Limb (tissue), 2 donors: ENCODE results near the gene CACNG3.
"Not testable (repeated sequence)": the region's sequence is repeated elsewhere in the genome, so short reads cannot be mapped to it uniquely, and the experiment has no call there.

Source experiments
- DNase-seq, 2 donors: peaks; one replicate each; pipeline ENCODE4 v3.0.0-alpha.2; 2016; ENCODE audit errors: extremely low spot score in 2 of 2

Gene CACNG3

DNA sequence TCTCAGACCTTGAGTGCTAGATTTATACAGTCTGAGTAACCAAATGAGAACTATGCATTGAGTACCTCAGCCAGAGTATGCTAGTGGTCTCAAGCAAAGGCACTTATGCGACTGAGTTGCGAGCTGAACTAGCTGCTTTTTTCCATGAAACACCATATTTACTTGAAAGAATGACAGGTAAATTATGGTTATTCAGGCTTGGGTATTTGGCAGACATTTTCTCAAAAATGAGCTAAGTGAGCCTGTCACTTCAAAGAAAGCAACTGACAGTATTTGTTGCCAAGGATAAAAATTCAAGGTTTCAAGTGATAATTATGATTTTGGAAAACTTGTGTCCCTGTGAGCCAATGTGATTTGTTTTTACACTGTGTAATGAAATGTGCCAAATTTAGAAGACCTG is 19.3 kb downstream of the CACNG3 start:
- no peak for DNase-seq

DNA sequence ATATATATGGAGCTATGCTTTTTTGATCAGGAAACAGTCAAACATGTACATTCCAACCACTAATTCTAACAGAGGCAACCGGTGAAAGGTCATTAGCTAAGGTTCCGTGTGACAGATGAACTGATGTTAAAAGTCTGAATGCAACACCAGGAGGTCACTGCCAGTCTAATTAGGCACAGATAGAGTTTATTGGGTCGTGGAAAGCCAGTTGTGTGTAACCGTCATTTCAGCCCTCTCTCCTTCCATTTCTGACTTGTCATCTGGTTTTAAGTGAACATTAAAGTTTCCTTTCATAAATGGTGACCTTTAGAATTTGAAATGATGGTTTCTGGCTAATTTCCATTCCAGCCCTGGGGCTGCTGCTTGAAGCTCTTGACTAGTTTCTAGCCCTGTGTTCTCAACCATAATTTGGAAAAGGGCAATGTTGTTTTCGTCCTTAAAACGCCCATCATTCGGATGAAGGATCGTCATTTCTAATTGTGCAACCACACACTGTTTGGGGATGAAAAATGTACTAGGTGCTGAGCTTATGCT is 23.9 kb downstream of the CACNG3 start:
- no peak for DNase-seq

DNA sequence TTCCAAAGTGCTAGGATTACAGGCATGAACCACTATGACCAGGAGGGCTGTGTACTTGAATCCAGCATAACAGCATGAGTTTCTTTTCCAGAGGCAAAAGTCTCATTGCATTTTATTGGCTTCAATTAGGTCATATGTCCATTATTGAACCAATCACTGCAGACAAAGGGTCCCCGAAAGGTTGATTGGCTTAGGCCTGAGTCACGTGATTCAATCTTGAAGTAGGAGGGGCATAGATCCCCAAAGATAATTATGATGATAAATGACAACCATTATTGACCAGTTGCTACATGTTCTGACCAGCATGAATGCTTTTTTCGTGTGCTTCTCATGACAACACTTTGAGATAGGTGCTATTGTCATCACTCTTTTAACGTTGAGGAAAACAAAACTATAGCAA is 25.3 kb downstream of the CACNG3 start:
- DNase-seq, result no peak

GRCh38 chr16:24282141-24282540 is 26.0 kb downstream of the CACNG3 start:
- DNase-seq, result no peak

DNA sequence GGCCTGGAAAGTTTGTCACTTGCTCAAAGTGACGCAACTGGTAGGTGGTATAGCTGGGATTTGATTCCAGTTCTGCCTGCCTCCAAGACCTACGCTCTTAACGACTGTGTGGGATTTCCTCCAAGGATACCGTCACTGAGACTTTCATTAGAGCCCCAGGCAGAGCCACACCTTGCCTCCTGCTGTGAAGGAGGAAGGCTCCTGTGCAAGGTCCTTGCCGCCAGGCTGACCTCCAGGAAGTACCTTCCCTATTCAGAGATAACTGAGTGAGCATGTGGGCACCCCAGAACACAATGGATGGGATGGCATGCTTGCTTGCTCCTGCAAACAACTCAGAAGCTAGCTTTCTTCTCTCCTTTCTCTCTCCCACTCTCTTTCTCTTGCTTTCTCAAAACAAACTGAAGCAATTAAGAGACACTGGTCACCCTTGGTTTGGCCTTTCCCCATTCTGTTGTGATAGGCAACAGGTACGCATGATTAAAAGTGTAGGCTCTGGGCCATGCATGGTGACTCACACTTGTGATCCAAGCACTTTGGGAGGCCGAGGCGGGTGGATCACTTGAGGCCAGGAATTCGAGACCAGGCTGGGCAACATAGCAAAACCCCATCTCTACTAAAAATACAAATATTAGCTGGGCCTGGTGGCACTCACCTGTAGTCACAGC is 30.7 kb downstream of the CACNG3 start:
- DNase-seq, result no peak

DNA sequence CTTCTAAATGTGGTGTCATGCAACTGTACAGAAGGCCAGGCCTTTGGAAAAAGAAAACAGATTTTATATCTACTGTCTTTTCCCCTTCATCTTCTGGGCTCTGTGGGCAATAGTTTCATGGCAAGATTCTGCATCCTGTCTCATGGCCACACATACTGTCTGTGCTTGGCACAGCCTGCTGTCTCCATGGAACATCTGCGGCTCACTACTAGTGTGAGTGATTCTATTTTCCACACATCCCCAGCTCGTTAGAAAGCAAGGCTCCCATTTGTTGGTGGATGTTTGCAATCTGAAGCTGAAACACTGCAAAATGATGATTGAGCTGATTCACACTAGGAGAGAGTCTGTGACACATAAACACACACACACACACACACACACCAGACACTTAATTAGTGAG is 32.4 kb downstream of the CACNG3 start:
- DNase-seq, result no peak

GRCh38 chr16:24289166-24289700 is 33.1 kb downstream of the CACNG3 start:
- DNase-seq, result no peak

- no peak for DNase-seq
These were observed 35.8 kb downstream of the CACNG3 start for GRCh38 chr16:24291932-24292331.

DNA sequence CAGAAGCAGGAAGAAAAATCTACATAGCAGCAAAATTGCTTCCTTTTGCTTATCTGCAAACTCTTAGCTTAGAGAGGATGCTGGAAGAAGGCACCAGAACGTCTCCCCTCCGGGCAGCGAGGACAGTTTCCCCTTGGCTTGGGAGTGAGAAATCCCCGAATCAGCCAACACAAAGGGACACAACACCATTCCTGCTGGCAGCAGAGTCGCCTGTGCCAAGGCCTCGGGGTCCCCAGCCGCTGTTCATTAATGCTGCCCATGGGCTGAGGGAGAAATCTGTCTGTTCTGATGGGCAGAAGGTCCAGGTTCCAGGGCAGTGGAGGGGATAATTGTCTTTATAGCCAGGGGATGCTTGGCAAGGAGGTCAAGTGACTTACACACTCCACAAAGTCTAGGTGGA is 38.0 kb downstream of the CACNG3 start:
- no peak for DNase-seq

GRCh38 chr16:24297375-24297774 is 41.2 kb downstream of the CACNG3 start:
- DNase-seq, result no peak

DNA sequence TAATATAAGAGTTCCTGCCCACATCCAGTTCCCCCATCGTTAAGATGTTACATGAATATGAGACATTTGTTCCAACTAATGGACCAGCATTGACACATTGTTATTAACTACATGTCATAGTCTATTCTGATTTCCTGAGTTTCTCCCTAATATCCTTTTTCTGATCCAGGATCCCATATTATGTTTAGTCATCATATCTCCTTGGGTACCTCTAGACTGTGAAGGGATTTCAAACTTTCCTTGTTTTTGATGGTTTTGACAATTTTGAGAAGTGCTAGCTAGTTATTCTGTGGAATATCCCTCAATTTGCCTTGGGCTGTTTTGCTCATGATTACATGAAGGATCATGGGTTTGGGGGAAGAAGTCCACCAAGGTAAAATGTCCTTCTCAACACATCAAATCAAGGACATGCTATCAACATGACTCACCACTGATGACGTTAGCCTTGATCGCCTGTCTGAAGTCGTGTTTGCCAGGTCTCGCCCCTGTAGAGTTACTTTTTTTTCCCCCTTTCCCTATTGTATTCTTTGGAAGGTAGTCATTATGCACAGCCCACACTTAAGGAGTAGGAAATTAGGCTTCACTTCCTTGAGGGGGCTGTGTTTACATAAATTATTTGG is 42.5 kb downstream of the CACNG3 start:
- no peak for DNase-seq

DNA sequence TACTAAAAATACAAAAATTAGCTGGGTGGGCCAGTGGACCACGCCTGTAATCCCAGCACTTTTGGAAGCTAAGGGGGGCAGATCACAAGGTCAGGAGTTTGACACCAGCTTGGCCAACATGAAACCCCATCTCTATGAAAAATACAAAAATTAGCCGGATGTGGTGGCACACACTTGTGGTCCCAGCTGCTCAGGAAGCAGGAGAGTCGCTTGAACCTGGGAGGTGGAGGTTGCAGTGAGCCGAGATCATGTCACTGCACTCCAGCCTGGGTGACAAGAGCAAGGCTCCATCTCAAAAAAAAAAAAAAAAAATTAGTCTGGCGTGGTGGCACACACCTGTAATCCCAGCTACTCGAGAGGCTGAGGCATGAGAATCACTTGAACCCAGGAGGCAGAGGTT is 44.6 kb downstream of the CACNG3 start:
- DNase-seq, result not testable (repeated sequence)

- DNase-seq, result no peak
These were observed 46.5 kb downstream of the CACNG3 start for GRCh38 chr16:24302636-24303035.

GRCh38 chr16:24308200-24308599 is 52.1 kb downstream of the CACNG3 start:
- no peak for DNase-seq

- no peak for DNase-seq
These were observed 53.4 kb downstream of the CACNG3 start for GRCh38 chr16:24309258-24310142.

DNA sequence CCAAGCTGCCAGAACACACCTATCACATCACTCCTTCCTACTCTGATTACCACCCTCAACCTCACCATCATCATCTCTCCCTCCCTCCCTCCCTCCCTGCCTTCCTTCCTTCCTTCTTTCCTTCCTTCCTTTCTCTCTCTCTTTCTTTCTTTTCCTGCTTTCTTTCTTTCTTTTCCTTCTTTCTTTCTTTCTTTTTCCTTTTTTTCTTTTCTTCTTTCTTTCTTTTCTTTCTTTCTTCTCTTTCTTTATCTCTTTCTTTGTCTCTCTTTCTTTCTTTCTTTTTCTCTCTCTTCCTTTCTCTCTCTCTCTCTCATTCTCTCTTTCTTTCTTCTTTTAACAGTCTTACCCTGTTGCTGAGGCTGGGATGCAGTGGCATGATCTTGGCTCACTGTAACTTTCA is 59.2 kb downstream of the CACNG3 start:
- DNase-seq, result no peak

DNA sequence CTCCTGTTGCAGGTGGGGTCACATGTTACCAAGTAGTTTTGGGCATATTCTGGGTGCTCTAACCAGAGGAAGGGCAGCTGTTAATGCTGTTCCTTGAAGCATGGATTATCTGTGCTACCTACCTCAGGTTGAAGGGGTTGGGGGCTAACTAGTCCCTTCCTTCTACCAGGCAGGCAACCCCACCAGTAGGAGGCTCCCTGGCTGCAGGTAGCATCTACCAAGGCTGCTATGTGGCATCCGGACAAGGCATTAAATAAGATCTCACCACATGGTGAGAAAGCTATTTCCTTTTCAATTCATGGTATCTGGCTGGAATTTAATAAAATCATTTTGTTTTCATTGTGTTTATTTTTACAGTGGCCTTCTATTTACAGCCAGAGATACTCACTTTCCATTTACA is 62.5 kb downstream of the CACNG3 start:
- no peak for DNase-seq

DNA sequence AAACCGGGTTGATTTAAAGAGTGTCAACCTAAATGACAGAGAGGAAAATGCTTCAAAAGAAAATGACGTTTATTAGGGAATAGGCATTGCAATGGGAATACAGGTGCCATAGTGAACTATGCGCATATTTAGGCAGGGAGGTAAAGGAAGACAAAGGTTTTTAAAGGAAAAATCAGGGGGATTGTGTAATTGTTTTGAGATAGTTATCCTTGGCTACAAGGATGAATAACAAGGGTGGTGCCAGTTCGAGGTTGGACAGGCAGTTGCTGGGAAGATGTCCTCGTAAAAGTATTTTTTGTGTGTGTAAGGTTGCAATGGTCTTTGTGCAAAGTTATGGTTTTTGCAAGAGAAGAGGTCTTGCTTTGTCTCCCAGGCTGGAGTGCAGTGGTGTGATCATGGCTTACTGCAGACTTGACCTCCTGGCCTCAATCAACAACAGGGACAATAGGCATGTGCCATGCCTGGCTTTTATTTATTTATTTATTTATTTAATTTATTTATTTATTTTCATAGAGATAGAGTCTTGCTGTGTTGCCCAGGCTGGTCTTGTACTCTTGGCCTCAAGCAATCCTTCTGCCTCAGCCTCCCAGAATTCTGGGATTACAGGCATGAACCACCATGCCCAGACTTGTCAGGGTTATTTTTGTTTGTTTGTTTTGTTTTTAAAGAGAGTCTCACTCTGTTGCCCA is 63.1 kb downstream of the CACNG3 start:
- no peak for DNase-seq

DNA sequence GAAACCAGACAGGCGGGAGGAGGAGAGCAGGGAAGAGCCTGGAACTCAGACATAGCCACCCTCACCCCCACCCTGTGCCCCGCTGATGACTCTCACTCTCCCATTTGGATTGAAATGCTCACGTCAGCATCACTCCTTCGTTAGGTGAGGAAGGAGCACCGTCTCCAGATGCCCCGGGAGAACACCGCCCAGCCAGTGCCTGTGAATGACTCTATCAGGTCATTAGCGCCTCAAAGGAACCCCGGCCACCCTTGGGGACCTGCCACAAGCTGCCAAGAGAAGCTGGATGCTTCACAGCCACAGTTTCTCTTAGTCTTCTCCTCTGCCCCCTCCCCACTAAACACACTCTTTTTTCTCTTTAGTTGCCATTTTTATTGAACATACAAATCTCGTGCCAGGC is 66.0 kb downstream of the CACNG3 start:
- DNase-seq, result no peak

DNA sequence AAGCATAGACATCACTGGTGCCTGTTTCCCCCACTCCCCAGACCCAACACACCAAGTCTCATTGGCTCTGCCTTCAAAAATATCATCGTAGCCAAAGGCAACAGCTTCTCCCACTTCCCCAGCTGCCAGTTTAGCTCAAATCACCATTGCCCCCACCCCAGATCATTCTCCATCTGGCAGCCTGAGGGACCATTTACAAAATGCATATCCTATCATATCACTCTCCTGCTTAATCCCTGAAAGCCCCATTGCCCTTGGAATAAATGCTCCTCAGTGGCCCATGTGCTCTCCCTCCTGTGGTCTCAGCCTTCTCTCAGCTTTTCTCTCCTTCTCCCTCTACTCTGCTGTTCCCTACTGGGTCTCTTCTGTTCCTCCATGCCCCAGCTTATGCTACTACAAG is 68.3 kb downstream of the CACNG3 start:
- DNase-seq, result no peak

- DNase-seq, result no peak
These were observed 72.8 kb downstream of the CACNG3 start for GRCh38 chr16:24328835-24329452.
